NCI-H510A (cell line): Measurements from ENCODE around the gene FAM217A.

ENCODE experiments used
- DNase-seq: peaks from one replicate; lab custom pipeline; 2025; lab: John Stamatoyannopoulos, UW

Gene FAM217A

GRCh38 chr6:4085332-4085700 lies 6.4 kb upstream of the FAM217A start:
- no peak for DNase-seq

GRCh38 chr6:4084444-4085331 lies 5.8 kb upstream of the FAM217A start:
- DNase-seq, result no peak

- DNase-seq, result no peak
These were observed 4.3 kb downstream of the FAM217A start for GRCh38 chr6:4074478-4075235.

GRCh38 chr6:4071330-4071729 lies 7.6 kb downstream of the FAM217A start:
- no peak for DNase-seq

- no peak for DNase-seq
These were observed 9.7 kb downstream of the FAM217A start for GRCh38 chr6:4069199-4069598.

GRCh38 chr6:4067673-4068072 lies 11.3 kb downstream of the FAM217A start:
- DNase-seq, result no peak

GRCh38 chr6:4066029-4066755 lies 12.7 kb downstream of the FAM217A start:
- DNase-seq, result no peak

- no peak for DNase-seq
These were observed 19.7 kb downstream of the FAM217A start for GRCh38 chr6:4059115-4059777.

- no peak for DNase-seq
These were observed 21.9 kb downstream of the FAM217A start for GRCh38 chr6:4057036-4057435.

GRCh38 chr6:4055420-4056041 lies 23.4 kb downstream of the FAM217A start:
- no peak for DNase-seq

- no peak for DNase-seq
These were observed 29.7 kb downstream of the FAM217A start for GRCh38 chr6:4049246-4049645.

- no peak for DNase-seq
These were observed 37.5 kb downstream of the FAM217A start for GRCh38 chr6:4041480-4041879.

GRCh38 chr6:4039348-4039747 lies 39.6 kb downstream of the FAM217A start:
- no peak for DNase-seq

GRCh38 chr6:4036581-4036980 lies 42.4 kb downstream of the FAM217A start:
- DNase-seq, result no peak

GRCh38 chr6:4032475-4032874 lies 46.5 kb downstream of the FAM217A start:
- no peak for DNase-seq

- DNase-seq, result no peak
These were observed 47.5 kb downstream of the FAM217A start for GRCh38 chr6:4031442-4031841.

GRCh38 chr6:4030669-4031068 lies 48.3 kb downstream of the FAM217A start:
- DNase-seq, result no peak

GRCh38 chr6:4029687-4030086 lies 49.2 kb downstream of the FAM217A start:
- no peak for DNase-seq

GRCh38 chr6:4028051-4028450 lies 50.9 kb downstream of the FAM217A start:
- no peak for DNase-seq

GRCh38 chr6:4025681-4026080 lies 53.3 kb downstream of the FAM217A start:
- DNase-seq, result no peak

GRCh38 chr6:4023240-4023639 lies 55.7 kb downstream of the FAM217A start:
- no peak for DNase-seq
